ENCODE results near the gene IQSEC2.

Gene IQSEC2

GRCh38 chrX:53281963-53282695 lies 745 bp upstream of the IQSEC2 start:
- Histone ChIP-seq H3K4me3 (peak overlapping the region; percentile 62), H3K27ac (peak overlapping the region in 1 of 2 donors; percentile 81)
- no peak for DNase-seq (ENCODE audit: low spot score)
- no peak for TF ChIP-seq CTCF (IDR thresholded peaks at IDR 0.05)

- peak overlapping the region; percentile 43 to 81 for H3K27ac ChIP-seq
- peak overlapping the region; percentile 62 for H3K4me3 ChIP-seq
- TF ChIP-seq CTCF (IDR thresholded peaks at IDR 0.05) = no peak
- DNase-seq (ENCODE audit: low spot score) = no peak
Observed at GRCh38 chrX:53280331-53281320, 758 bp downstream of the IQSEC2 start.

GRCh38 chrX:53279296-53280237 lies 1.8 kb downstream of the IQSEC2 start:
- TF ChIP-seq CTCF (IDR thresholded peaks at IDR 0.05) = no peak
- Histone ChIP-seq H3K4me3 (no peak overlapping the region), H3K27ac (no peak overlapping the region)
- DNase-seq (ENCODE audit: low spot score) = no peak

- H3K4me3 ChIP-seq = no peak overlapping the region
- H3K27ac ChIP-seq = no peak overlapping the region
- no peak for DNase-seq (ENCODE audit: low spot score)
- TF ChIP-seq CTCF (IDR thresholded peaks at IDR 0.05) = no peak
Observed at GRCh38 chrX:53272808-53273337, 8.5 kb downstream of the IQSEC2 start.

DNA sequence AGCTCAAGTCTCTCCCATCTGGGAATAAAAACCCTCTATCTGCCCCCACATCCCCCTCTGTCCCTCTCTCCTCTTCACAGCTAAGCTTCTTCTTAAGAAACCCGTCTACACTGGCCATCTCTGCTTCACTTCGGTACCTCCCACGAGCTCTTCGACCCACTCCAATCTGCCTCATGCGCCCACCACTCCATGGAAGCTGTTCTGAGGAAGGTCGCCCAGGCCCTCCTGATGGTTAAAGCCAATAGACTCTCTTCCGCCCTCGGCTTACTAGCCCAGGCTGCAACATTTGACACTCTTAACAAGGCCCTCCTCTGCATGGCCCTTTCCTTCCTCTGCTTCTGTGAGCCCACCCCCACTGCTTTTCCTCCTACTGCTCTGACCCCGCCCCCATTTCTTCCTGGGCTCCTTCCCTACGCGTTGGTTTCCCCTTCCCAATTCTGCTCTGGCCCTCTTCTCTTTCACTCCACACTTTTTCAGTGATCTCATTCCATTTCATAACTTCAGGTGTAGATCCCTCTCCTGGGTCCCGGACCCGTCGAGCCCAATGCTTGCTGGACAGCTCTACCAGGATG lies 11.8 kb downstream of the IQSEC2 start:
- no peak for TF ChIP-seq CTCF (IDR thresholded peaks at IDR 0.05)
- no peak for DNase-seq (ENCODE audit: low spot score)
- Histone ChIP-seq H3K4me3 (no peak overlapping the region), H3K27ac (no peak overlapping the region)

- no peak overlapping the region for H3K27ac ChIP-seq
- no peak for DNase-seq (ENCODE audit: low spot score)
- no peak overlapping the region for H3K4me3 ChIP-seq
Observed at GRCh38 chrX:53268173-53268572, 13.2 kb downstream of the IQSEC2 start.

More at GRCh38 chrX:53268173-53268572, 13.2 kb downstream of the IQSEC2 start:
- no peak for TF ChIP-seq CTCF (IDR thresholded peaks at IDR 0.05)

Data from coronary artery (tissue), 2 donors.